HFF-Myc (cell line): Measurements from ENCODE around the gene SLC23A3.

Experiments used
- DNase-seq: peaks from one replicate; pipeline ENCODE4 v3.0.0-alpha.2; 2011; ENCODE audit warnings: low read depth; ENCODE audit errors: extremely low read depth
- H3K4me3 ChIP-seq: replicated peaks from 2 replicates; pipeline ENCODE4 v1.5.1; 2011; ENCODE audit warnings: low read depth, mild to moderate bottlenecking, control low read depth, low read length
- CTCF ChIP-seq: IDR thresholded peaks from 2 replicates; pipeline ENCODE4 v1.5.1; 2012; ENCODE audit warnings: mild to moderate bottlenecking, low read depth, low read length, control low read depth; ENCODE audit errors: missing control alignments

SLC23A3 gene

GRCh38 chr2:219169930-219170654 lies at the start of gene SLC23A3:
Gene SLC23A3, minus strand, starts transcription at chr2:219170029. Its CDS starts 45 bp downstream, at chr2:219169984.
- no peak for DNase-seq
- no peak for TF ChIP-seq CTCF

GRCh38 chr2:219218732-219219701 lies 49.2 kb upstream of the SLC23A3 start, which contains the start of gene ABCB6:
Gene ABCB6, minus strand, starts transcription at chr2:219218958. Its CDS starts 285 bp downstream, at chr2:219218673.
- DNase-seq: no peak
- no peak for TF ChIP-seq CTCF
- peak within 1 kb of the TSS; percentile 60 for H3K4me3 ChIP-seq

More at GRCh38 chr2:219169930-219170654, at the start of gene SLC23A3:
- no peak within 1 kb of the TSS for H3K4me3 ChIP-seq

- no peak for TF ChIP-seq CTCF
- peak overlapping the region; percentile 60 for H3K4me3 ChIP-seq
- DNase-seq: no peak
Measured at GRCh38 chr2:219218217-219218731, 48.4 kb upstream of the SLC23A3 start.

GRCh38 chr2:219216535-219216915 lies 46.7 kb upstream of the SLC23A3 start:
- no peak for DNase-seq
- TF ChIP-seq CTCF: no peak
- no peak overlapping the region for H3K4me3 ChIP-seq

- H3K4me3 ChIP-seq: no peak overlapping the region
- no peak for DNase-seq
- TF ChIP-seq CTCF: no peak
Measured at GRCh38 chr2:219215871-219216534, 46.2 kb upstream of the SLC23A3 start.

- H3K4me3 ChIP-seq: no peak overlapping the region
- DNase-seq: no peak
- no peak for TF ChIP-seq CTCF
Measured at GRCh38 chr2:219214786-219215185, 45.0 kb upstream of the SLC23A3 start.
